ENCODE measurements around the gene OBSCN.

Gene OBSCN

GRCh38 chr1:228321435-228321834, 113.6 kb downstream of the OBSCN start:
- ChIA-PET POLR2A (no interaction called here), CTCF (no interaction called here)
- no peak for TF ChIP-seq SUZ12 (IDR thresholded peaks at IDR 0.05)
- no peak for TF ChIP-seq TARDBP (IDR thresholded peaks at IDR 0.05)
- TF ChIP-seq ELF4 (IDR thresholded peaks at IDR 0.05) = no peak
- no peak for TF ChIP-seq ZNF384 (IDR thresholded peaks at IDR 0.05)
- no peak for DNase-seq (ENCODE audit: extremely low spot score)

GRCh38 chr1:228321895-228322294, 114.1 kb downstream of the OBSCN start:
- TF ChIP-seq FOXK2 (IDR thresholded peaks at IDR 0.05) (no peak), ELF4 (IDR thresholded peaks at IDR 0.05) (no peak), BHLHE40 (IDR thresholded peaks at IDR 0.05; ENCODE audit: borderline replicate concordance) (no peak), HDGF (IDR thresholded peaks at IDR 0.05; ENCODE audit: borderline replicate concordance) (no peak)
- no peak for DNase-seq (ENCODE audit: extremely low spot score)
- ChIA-PET POLR2A (no interaction called here), CTCF (no interaction called here)

- TF ChIP-seq ELF4 (IDR thresholded peaks at IDR 0.05) (no peak), BHLHE40 (IDR thresholded peaks at IDR 0.05; ENCODE audit: borderline replicate concordance) (no peak), TARDBP (IDR thresholded peaks at IDR 0.05) (no peak), FOXA1 (IDR thresholded peaks at IDR 0.05) (no peak), CTBP1 (IDR thresholded peaks at IDR 0.05; ENCODE audit: borderline replicate concordance) (no peak), PKNOX1 (IDR thresholded peaks at IDR 0.05) (no peak), HDGF (IDR thresholded peaks at IDR 0.05; ENCODE audit: borderline replicate concordance) (no peak), NFRKB (IDR thresholded peaks at IDR 0.05) (no peak), FOXM1 (IDR thresholded peaks at IDR 0.05; ENCODE audit: borderline replicate concordance) (no peak), LEF1 (IDR thresholded peaks at IDR 0.05; ENCODE audit: borderline replicate concordance) (no peak), ZNF384 (IDR thresholded peaks at IDR 0.05) (no peak), SP1 (IDR thresholded peaks at IDR 0.05) (no peak), L3MBTL2 (conservative IDR thresholded peaks at IDR 0.05) (no peak), ARNT (IDR thresholded peaks at IDR 0.05) (no peak), SUZ12 (IDR thresholded peaks at IDR 0.05) (no peak), FOXK2 (IDR thresholded peaks at IDR 0.05) (no peak)
- ChIA-PET CTCF (no interaction called here), POLR2A (no interaction called here)
- DNase-seq (ENCODE audit: extremely low spot score) = no peak
These were observed 115.6 kb downstream of the OBSCN start for GRCh38 chr1:228323401-228323800.

DNA sequence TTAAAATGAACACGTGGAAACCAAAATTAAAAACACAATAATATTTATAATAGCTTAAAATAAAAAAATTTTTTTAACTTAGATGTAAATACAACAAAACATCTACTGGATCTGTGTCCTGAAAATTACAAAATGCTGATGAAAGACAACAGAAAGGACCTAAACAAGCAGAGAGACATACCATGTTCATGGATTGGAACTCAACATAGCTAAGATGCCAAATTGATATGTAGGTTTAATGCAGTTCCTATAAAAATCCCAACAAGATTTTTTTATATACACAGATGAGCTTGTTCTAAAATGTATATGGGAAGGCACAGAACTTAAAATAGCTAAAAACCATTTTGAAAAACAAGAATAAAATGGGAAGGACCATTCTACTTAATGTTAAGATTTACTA, 117.4 kb downstream of the OBSCN start:
- DNase-seq (ENCODE audit: extremely low spot score) = no peak
- CTCF ChIA-PET = no interaction called here
- TF ChIP-seq FOXM1 (IDR thresholded peaks at IDR 0.05; ENCODE audit: borderline replicate concordance) = no peak
- no peak for TF ChIP-seq FOXA1 (IDR thresholded peaks at IDR 0.05)
- TF ChIP-seq ZNF384 (IDR thresholded peaks at IDR 0.05) = no peak
- POLR2A ChIA-PET = no interaction called here

GRCh38 chr1:228329887-228330286, 122.0 kb downstream of the OBSCN start:
- ChIA-PET POLR2A (no interaction called here), CTCF (interaction anchor here (0.5 kb wide), 1 partner anchor 23 kb away, joined by 3 read pairs; no protein-coding TSS in a partner anchor)
- no peak for TF ChIP-seq BHLHE40 (IDR thresholded peaks at IDR 0.05; ENCODE audit: borderline replicate concordance)
- no peak for TF ChIP-seq ELF4 (IDR thresholded peaks at IDR 0.05)
- TF ChIP-seq L3MBTL2 (conservative IDR thresholded peaks at IDR 0.05) = no peak
- TF ChIP-seq NFRKB (IDR thresholded peaks at IDR 0.05) = no peak
- no peak for TF ChIP-seq TARDBP (IDR thresholded peaks at IDR 0.05)
- no peak for TF ChIP-seq ZNF384 (IDR thresholded peaks at IDR 0.05)
- TF ChIP-seq LEF1 (IDR thresholded peaks at IDR 0.05; ENCODE audit: borderline replicate concordance) = no peak
- no peak for TF ChIP-seq HDGF (IDR thresholded peaks at IDR 0.05; ENCODE audit: borderline replicate concordance)
- TF ChIP-seq FOXK2 (IDR thresholded peaks at IDR 0.05) = no peak
- no peak for TF ChIP-seq FOXM1 (IDR thresholded peaks at IDR 0.05; ENCODE audit: borderline replicate concordance)
- TF ChIP-seq SP1 (IDR thresholded peaks at IDR 0.05) = no peak
- no peak for DNase-seq (ENCODE audit: extremely low spot score)

DNA sequence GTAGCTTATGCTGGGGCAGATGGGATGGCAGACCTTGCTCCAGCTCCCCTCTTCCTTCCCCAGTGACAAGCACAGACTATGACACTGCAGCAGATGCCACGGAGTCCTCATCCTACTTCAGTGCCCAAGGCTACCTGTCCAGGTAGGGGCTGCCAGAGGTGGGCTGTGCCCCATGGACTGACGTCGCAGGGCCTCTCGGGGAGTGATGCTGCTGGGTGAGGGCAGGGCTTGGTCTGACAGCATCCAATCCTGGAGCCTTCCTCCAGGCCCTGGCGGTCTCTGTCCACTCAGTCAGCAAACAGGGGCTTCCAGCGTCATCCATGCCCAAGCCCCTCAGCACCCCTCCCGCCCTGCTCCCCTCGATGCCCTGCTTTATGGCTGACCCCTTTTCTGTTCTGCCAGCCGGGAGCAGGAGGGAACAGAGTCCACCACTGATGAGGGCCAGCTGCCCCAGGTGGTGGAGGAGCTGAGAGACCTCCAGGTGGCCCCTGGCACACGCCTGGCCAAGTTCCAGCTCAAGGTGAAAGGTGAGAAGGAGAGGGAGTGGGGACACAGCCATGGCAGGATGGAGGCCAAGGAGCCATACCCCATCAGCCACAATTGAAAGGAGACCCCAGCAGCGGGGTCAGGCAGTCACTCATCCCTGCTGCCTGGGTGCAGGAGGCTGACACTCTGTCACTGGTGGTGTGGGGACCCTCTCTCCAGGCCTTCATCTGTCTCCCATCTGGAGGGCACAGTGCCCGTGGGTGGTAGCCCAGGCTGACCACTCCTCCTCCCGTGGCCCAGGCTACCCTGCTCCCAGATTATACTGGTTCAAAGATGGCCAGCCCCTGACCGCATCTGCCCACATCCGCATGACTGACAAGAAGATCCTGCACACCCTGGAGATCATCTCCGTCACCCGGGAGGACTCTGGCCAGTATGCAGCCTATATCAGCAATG, 125.2 kb downstream of the OBSCN start:
- TF ChIP-seq CTBP1 (IDR thresholded peaks at IDR 0.05; ENCODE audit: borderline replicate concordance) = no peak
- TF ChIP-seq ARNT (IDR thresholded peaks at IDR 0.05) = no peak
- no peak for TF ChIP-seq SUZ12 (IDR thresholded peaks at IDR 0.05)
- no peak for TF ChIP-seq BHLHE40 (IDR thresholded peaks at IDR 0.05; ENCODE audit: borderline replicate concordance)
- TF ChIP-seq FOXM1 (IDR thresholded peaks at IDR 0.05; ENCODE audit: borderline replicate concordance) = no peak
- no peak for TF ChIP-seq HDGF (IDR thresholded peaks at IDR 0.05; ENCODE audit: borderline replicate concordance)
- TF ChIP-seq SP1 (IDR thresholded peaks at IDR 0.05) = no peak
- no peak for TF ChIP-seq NFRKB (IDR thresholded peaks at IDR 0.05)
- no peak for DNase-seq (ENCODE audit: extremely low spot score)
- CTCF ChIA-PET = interaction anchor here (0.5 kb wide), 1 partner anchor 23 kb away, joined by 3 read pairs; no protein-coding TSS in a partner anchor
- POLR2A ChIA-PET = no interaction called here

- ChIA-PET POLR2A (no interaction called here), CTCF (no interaction called here)
- DNase-seq (ENCODE audit: extremely low spot score) = no peak
- no peak for TF ChIP-seq SP1 (IDR thresholded peaks at IDR 0.05)
- TF ChIP-seq BHLHE40 (IDR thresholded peaks at IDR 0.05; ENCODE audit: borderline replicate concordance) = no peak
- no peak for TF ChIP-seq FOXM1 (IDR thresholded peaks at IDR 0.05; ENCODE audit: borderline replicate concordance)
- no peak for TF ChIP-seq LEF1 (IDR thresholded peaks at IDR 0.05; ENCODE audit: borderline replicate concordance)
- no peak for TF ChIP-seq FOXA1 (IDR thresholded peaks at IDR 0.05)
- TF ChIP-seq CTBP1 (IDR thresholded peaks at IDR 0.05; ENCODE audit: borderline replicate concordance) = no peak
- TF ChIP-seq ELF4 (IDR thresholded peaks at IDR 0.05) = no peak
- no peak for TF ChIP-seq HDGF (IDR thresholded peaks at IDR 0.05; ENCODE audit: borderline replicate concordance)
- TF ChIP-seq PKNOX1 (IDR thresholded peaks at IDR 0.05) = no peak
- no peak for TF ChIP-seq L3MBTL2 (conservative IDR thresholded peaks at IDR 0.05)
- TF ChIP-seq FOXK2 (IDR thresholded peaks at IDR 0.05) = no peak
- TF ChIP-seq SUZ12 (IDR thresholded peaks at IDR 0.05) = no peak
- TF ChIP-seq ZNF384 (IDR thresholded peaks at IDR 0.05) = no peak
- TF ChIP-seq ARNT (IDR thresholded peaks at IDR 0.05) = no peak
- TF ChIP-seq TARDBP (IDR thresholded peaks at IDR 0.05) = no peak
These were observed 125.9 kb downstream of the OBSCN start for GRCh38 chr1:228333739-228334115.

Measured in HEK293T (cell line).